Frontal cortex (tissue), 4 donors: ENCODE measurements around the gene MATN4. TPM values are rescaled to one million over a fixed set of nuclear protein-coding genes. Genes with fewer than 3 reads are reported as not detected.
A peak's percentile ranks its signal among the peaks of the same experiment; 100 is the strongest.
"Not testable (repeated sequence)": the region's sequence is repeated elsewhere in the genome, so short reads cannot be mapped to it uniquely, and the experiment has no call there.

Experiments
- DNase-seq, 2 donors: peaks; one replicate each; pipeline ENCODE4 v3.0.0; 2012; ENCODE audit warnings: low spot score in 2 of 2
- FAIRE-seq: peaks from 2 replicates; lab custom pipeline; 2012; peaks lifted over from hg19 to GRCh38; lab: Jason Lieb, UNC
- total RNA-seq: library from RNA; depleted of rRNA; stranded (reverse); fragments of >200 nt; gene quantifications from one replicate; pipeline ENCODE4 v1.2.3, GENCODE V29; 2014
- donor health status: control.
- donor health status: control.
- donor health status: control.

The MATN4 gene, protein sequence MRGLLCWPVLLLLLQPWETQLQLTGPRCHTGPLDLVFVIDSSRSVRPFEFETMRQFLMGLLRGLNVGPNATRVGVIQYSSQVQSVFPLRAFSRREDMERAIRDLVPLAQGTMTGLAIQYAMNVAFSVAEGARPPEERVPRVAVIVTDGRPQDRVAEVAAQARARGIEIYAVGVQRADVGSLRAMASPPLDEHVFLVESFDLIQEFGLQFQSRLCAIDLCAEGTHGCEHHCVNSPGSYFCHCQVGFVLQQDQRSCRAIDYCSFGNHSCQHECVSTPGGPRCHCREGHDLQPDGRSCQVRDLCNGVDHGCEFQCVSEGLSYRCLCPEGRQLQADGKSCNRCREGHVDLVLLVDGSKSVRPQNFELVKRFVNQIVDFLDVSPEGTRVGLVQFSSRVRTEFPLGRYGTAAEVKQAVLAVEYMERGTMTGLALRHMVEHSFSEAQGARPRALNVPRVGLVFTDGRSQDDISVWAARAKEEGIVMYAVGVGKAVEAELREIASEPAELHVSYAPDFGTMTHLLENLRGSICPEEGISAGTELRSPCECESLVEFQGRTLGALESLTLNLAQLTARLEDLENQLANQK
- under 0.01 TPM for total RNA-seq

DNA sequence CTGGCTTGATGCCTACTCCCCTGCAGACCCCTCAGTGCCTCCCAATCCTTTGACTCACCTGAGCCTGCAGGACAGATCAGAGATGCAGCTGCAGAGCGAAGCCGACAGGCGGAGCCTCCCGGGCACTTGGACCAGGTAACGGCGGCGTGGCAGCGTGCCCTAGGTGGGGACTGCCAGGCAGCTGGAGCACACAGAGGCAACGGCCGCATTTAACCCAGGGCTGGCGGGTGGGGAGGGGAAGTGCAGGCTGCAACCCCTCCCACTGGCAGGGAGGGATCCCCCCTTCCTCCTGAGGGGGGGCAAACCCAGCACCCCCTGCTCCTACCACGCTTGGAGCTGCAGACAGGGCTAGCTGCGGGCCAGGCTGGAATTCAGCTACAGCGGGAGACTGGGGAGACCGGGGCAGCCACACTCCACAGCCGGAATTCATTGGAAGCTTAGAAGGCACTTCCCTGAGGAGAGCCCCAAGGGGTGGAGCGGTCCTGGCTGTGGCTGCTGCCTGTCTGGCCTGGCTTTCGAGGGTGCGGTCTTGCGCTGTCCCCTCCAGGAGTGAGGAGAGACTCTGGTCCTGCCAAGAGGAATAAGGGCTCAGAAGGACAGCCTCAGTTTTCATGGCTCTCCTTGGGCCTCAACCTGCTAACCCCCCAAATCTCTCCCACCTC is at the start of gene MATN4:
MATN4 (minus strand) TSS at position 183 of the 662 bp plus-strand sequence. CDS start 2,717 bp downstream, outside the sequence.
- DNase-seq (peak in 1 of 2 donors; percentile 14), FAIRE-seq (no peak)

DNA sequence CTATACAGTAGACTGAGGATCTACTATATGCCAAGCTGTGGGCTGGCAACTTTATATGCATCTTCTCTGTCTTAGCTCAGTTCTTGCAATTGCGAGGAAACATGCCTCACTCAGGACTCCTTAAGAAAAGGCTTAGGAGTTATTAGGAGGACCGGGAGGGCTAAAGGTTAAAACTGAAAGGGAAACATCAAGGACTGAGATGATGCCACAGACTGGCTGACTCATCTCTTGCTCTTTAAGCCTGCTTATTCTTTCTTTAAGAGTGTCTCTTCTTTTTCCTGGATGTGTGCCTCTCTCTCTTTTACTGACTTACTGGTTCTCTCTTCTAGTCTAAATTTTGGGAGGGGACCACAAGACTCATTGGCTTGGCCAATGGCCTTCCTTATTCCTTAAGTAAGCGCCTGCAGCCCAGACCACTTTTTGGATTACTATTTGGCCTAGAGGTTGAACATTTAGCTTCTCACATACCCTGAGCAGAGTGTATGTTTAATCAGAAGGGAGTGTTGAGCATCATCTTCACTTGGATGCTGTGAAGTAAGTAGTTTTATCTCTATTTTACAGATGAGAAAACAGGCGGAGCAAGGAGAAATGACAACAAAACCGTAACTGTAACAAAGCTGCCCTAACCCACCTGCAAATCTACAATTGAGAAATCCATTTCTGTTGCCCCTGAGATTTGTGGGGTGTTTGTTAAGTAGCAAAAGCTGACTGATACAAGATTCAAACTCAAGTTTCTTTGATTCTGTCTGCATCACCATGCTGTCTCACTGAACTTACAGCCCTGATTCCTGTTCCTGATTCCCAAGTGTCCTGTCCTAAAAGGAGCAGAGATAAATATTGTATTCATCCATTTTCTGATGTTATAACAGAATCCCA is 47.3 kb upstream of the MATN4 start:
- DNase-seq: no peak
- FAIRE-seq: no peak

DNA sequence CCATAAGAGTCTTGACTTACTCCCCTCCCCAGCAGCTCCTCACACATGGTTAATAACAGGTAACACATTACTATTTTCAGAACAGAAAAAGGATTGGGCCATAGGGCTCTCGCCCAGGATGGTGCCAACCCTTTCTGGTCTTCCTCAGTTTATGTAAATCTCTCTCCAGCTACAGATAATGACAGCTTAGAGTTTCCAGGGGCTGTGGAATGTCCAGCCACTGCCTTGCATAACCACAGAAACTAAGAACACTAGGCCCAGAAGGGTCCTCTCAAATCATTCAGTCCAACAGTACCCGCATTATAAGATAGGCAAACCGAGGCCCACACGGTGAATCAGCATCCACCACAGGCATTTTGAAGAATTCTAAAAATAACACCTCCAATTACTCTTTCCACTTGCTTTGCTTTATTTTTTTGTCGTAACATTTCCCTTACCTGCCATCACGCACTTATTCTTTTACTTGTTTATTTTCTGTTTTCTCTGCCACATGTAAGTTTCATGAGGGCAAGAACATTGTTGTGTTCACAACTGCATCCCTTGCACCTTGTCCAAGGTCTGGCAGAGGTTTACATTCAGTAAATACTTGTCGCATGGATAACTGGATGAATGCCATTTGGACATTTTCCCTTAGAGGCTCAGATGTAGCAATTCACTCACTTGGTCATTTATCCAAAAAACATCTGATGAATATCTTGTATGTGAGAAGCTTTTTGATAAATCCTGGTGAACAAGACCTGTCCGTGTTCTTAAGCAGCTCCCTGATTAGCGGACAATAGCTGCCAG is 46.5 kb upstream of the MATN4 start:
- DNase-seq (no peak), FAIRE-seq (no peak)

DNA sequence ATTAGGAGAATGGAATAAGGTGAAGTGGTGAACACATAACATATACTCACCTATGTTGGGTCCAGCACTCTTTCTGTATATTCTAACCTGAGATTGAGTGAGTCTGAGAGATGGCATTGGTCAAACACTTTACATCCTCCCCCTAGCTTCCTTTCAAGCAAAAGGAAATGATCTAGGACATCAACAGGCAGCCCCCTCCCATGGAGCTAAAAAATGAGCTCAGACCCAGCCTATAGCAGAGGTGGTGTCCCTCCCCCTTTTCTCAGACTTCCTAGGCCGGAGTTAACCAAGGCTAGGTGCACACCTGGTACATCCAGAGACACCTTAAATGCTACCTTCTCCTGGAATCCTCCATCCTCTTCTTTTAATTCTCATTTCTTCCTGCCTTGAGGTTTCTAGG is 45.6 kb upstream of the MATN4 start:
- FAIRE-seq: no peak
- DNase-seq: no peak

DNA sequence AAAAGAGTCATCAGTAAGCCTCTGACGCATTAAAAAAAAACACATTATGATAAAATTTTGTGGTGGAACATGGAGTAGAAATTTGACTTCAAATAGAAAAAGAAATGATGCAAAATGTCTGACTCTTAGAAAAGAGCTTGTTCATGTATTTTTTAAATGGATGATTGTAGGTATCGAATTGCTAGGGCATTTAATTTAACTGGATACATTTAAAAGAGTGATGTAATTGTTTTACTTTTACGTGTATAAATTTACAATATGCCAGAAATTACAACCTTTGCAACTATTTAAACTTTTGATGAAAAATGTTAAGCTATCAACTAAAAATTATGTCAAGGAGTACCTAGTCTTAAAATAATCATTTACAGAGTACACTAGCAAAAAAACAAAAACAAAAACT is 44.6 kb upstream of the MATN4 start:
- FAIRE-seq (no peak), DNase-seq (no peak)

DNA sequence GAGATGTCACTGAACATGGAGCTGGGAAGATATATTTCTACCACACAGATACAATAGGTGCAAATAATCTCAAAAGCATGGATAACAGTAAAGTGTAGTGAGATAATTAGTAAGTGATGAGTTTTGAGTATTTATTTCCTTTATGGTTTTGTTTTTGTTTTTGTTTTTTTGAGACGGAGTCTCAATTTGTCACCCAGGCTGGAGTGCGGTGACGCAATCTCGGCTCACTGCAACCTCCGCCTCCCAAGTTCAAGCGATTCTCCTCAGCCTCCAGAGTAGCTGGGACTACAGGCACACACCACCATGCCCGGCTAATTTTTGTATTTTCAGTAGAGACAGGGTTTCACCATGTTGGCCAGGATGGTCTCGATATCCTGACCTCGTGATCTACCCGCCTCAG is 42.7 kb upstream of the MATN4 start:
- not testable (repeated sequence) for FAIRE-seq

DNA sequence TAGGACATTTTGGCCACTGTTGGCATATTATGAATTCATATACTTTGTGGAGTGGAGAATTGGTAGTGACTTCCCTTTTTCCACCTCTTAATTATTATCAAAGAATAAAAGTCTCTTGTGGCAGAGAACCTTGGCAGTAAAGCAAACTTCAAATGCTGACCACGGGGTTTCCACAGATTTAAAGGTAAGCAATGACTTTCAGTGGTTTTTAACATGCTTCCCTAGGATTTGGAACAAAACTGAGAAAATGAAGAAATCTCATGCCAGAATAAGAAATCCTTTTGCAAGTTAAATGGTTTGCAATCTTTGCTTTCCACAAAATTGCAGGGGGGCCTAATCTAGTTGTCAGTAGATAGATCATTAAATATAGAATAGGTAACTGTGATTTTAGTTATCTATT is 42.1 kb upstream of the MATN4 start:
- FAIRE-seq (no peak), DNase-seq (no peak)

More for the DNA sequence above, 42.7 kb upstream of the MATN4 start:
- DNase-seq: not testable (repeated sequence)

DNA sequence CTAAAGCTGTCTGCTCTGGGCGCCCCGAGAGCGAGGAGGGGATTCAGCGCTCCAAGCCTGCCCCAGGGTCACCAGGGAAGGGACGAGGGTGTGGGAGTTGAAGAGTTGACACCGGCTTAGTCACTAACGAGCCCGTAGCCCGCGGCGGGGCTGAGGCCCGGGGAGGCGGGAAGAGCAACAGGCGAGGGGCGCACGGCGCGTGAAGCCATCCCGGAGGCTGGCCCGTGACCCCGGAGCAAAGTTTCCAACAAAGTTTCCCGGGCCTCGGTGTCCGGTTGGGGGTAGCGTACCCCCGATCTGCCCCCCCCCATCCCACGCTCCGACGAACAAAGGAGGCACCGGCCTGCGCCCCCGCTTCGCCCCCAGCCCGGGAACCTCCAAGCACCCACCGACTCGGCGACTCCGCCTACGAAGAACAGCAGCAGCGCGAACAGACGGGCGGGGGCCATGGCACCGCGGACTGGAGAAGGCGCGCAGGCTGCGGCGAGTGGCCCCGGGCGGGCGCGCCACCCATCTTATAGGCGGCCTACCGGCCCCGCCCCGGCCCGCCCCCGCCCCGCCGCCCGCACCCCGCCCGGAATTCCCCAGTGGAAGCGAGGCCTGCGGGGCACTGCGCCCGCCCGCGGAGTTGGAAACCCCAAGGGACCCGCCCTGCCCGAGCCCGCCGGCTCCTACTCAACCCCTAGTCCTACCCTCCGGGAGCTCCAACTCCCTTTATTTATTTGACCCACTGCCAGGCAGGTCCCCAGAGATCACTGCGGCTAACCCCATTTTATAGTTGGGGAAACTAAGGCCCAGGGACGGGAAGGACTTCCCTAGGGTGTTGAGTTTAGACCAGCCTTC is 40.1 kb upstream of the MATN4 start, which contains the start of gene SDC4:
SDC4 (minus strand) TSS at position 489 of the 843 bp plus-strand sequence; CDS start at position 449, 40 bp downstream.
- DNase-seq: peak; percentile 72 to 81
- FAIRE-seq: no peak

DNA sequence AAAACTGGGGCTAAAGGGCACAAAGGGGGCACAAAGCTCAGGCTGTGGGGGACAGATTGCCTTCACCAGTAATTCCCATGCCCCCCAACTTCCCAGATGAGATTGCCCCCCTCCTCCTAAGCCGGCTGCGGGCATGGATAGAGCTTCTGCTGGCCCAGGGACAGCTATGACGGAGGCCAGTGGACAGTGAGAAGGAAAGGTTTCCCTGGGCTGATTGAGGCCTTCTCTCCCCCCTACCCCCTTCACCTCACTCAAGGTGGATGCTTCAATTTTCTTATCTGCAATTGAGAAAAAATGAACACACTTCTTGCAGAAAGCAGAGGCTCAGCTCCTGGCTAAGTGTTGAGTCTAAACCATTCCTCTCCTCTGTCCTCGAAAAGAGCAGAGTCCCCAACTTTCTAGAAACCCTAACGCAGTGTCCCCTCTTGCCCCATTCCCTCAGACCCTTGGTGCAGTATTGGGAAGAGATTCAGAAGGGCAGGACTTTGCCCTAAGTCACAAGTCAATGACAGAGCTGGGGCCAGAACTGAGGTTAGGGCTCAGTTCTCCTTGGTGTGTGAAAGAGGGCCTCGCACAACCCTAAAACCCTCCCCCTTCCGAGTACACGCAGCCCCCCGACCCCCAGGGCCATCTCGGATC is 39.3 kb upstream of the MATN4 start:
- FAIRE-seq (no peak), DNase-seq (no peak)

DNA sequence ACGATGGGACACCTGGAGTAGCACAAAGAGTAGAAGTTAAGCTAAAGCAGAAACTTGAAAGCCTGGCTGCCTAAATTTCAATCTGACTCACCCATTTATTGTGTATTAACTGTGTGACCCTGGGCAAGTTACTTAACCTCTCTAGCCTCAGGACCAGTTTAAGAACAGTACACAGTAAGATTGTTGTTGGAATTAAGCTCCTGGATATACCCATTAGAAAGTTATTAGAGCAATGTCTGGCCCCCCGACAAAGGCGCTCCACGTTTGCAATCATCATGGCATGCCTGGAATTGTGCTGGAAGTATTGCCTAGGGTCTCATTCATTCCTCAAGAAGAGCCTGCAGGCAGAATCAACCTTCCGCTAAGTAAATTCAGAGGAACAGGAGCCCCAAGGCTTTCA is 38.8 kb upstream of the MATN4 start:
- DNase-seq (no peak), FAIRE-seq (no peak)

DNA sequence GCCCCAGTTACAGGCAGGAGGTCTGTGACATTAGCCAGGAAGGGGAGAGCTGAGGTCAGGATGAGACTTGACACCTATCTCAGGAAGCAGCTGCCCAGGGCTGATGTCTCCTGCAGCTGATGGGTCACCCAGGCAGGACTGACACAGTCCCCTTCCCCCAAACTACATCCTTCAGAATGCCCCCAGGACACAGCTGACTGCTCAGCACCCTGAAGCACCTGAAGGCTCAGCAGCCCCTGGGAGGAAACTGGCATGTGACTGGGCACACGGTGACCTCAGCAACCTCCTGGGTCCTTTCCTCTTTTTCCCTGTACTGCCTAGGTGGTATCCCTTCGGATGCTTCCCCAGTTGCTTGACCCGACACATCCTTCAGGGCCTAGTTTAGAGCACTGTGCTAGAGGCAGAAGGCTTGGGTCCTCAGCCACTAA is 38.2 kb upstream of the MATN4 start:
- FAIRE-seq: no peak

DNA sequence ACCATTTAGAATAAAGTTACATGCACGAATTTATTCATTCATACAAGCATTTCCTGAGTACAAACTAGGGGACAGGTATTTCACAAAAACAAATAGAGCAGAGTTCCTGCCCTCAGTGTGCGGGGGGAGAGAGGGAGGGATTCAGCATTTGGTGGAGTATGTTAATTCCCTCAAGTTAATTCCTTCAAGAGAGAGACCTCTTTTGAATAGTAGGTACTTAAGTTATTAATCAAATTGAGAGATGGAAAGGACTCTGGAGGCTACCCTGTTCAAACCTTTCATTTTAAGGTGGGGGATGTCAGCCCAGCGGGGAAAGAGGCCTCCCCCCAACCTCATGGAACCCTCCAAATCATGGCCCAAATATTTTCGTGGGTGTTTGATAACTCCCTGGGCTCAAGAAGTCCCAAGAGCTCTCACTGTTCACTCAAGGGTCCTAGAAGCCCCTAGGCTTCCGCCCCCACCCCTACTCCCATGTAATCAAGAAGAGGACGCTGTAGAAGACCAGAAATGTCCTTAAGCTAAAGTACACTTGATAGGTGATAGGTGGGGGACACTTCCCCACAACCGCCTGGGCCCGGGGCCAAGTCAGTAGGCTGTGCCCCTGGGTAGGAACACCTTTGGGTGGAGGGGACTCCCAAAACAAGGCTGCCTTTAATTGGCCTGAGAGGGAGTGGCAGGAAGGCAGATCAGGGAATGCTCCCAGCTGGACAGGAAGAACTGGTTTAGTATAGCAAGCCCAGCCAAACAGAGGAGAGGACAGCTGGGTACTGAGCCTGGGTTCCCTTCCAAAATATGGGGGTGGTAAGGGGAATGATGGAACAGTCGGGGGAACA is 37.2 kb upstream of the MATN4 start:
- FAIRE-seq (no peak), DNase-seq (no peak)

More for the DNA sequence above, 38.2 kb upstream of the MATN4 start:
- DNase-seq: no peak

DNA sequence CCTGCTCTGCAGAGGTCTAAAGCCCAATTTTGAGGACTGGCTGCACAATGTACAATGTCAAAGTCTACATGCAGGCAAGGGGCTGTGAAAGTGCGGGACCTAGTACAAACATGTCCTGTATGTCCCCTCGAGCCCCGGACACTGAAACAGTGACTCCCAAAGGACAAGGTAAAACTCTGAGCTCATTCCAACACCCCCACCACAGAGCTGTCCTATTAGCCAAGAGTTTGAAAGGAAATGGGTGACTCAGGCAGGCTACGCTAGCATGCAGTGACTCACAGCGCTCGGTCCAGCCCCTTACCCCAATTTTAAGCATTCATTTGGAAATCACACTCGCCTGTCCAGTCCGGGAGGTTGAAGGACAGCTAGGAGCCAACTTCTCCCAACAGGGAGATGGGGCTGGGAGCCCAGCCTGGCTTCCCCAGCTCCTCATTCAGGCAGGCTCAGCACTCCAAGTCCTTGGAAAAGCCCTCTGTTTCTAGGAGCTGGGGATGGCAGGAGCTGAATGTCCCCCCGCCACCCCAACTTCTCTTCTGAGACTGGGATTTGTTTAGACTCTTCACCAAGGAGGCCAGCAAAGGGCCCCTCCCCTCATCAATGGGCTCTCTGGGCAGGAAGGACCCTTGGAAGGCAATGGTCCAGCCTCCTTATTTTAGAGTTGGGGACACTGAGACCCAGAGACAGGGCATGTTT is 36.2 kb upstream of the MATN4 start:
- FAIRE-seq (no peak), DNase-seq (no peak)

DNA sequence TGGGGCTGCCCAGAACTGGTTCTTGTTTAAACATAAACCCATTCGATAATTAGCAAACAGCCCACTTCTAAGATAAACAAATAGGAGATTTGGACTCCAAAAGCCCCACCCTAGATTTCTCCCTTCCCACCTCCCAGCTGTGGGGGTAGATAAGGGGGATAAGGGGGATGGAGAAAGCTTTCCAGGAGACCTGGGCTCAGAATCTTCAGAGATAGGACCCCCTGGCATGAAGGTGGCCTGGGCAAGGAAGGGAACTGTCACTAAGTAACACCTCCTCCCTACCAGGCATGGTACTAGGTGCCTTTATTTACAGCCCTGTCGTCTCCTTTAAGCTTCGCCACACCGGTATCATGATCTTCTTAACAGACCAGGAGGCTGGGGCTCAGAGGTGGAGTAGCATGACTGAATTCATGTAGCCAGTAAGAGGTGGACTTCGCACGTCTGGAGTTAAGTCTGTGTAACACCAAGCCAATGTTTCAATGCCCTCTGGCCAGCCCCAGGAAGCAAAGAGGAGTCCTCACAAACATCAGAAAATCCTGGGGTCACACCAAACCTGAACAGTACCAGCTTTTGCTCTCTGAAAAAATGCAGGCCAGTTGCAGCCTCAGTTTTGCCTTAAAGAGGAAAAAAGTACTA is 35.6 kb upstream of the MATN4 start:
- DNase-seq (no peak), FAIRE-seq (no peak)

DNA sequence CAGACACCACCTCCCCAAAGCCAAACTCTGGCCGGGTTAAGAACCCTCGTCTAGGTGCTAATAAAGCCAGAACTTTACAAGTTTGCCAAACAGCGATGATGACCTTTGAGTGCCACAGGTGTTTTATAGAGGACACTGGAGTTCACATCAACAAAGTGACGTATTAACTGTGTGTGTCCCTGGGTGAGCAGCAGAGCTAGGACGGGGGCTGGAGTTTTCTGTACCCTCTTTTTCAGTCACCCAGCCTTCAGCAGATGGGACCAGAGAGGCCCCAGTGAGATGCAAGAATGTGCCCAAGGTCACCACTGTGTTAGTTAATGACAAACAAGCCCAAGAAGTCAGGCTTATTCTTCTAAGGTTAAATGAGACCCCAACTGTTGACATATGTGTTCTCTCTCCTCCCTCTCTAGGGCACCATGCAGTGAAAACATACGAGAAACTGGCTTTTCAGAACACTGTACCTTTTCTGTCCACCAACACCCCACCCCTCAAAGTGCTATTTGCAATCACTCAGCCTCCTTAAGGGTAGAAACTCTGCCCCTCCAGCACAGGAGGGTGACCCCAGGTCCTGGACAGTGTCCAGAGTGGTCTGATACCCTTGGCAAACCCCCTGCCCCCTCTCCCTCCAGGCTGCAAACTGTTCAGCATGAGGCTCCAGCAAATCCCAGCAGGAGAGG is 34.9 kb upstream of the MATN4 start:
- DNase-seq: no peak
- no peak for FAIRE-seq
